GM18909 (cell line): ENCODE results near the gene UBR2.
A peak's percentile ranks its signal among the peaks of the same experiment; 100 is the strongest.

Experiments used
- ATAC-seq: cut with Tn5 transposase; IDR thresholded peaks from one replicate; pipeline ENCODE4 v1.9.1; 2021; ENCODE audit warnings: mild to moderate bottlenecking; ENCODE audit not compliant: unreplicated experiment, poor library complexity

Gene UBR2

GRCh38 chr6:42563697-42564505 lies at the start of gene UBR2:
Gene UBR2 (plus strand): TSS chr6:42564029. CDS start chr6:42564320, 291 bp downstream.
- ATAC-seq, result peak; percentile 95

GRCh38 chr6:42514745-42515144 lies 49.1 kb upstream of the UBR2 start:
- no peak for ATAC-seq

- ATAC-seq, result no peak
Measured at GRCh38 chr6:42519779-42520178, 44.0 kb upstream of the UBR2 start.

- ATAC-seq, result peak; percentile 71
Measured at GRCh38 chr6:42520786-42521607, 42.8 kb upstream of the UBR2 start.

GRCh38 chr6:42522036-42522435 lies 41.8 kb upstream of the UBR2 start:
- no peak for ATAC-seq

GRCh38 chr6:42522942-42523814 lies 40.7 kb upstream of the UBR2 start:
- ATAC-seq, result no peak

GRCh38 chr6:42525206-42525605 lies 38.6 kb upstream of the UBR2 start:
- ATAC-seq, result no peak

- no peak for ATAC-seq
Measured at GRCh38 chr6:42526616-42527015, 37.2 kb upstream of the UBR2 start.

GRCh38 chr6:42527204-42527603 lies 36.6 kb upstream of the UBR2 start:
- ATAC-seq, result no peak

- no peak for ATAC-seq
Measured at GRCh38 chr6:42530296-42530695, 33.5 kb upstream of the UBR2 start.

- no peak for ATAC-seq
Measured at GRCh38 chr6:42530751-42531150, 33.1 kb upstream of the UBR2 start.

- no peak for ATAC-seq
Measured at GRCh38 chr6:42532038-42532669, 31.7 kb upstream of the UBR2 start.

GRCh38 chr6:42533794-42534193 lies 30.0 kb upstream of the UBR2 start:
- no peak for ATAC-seq

GRCh38 chr6:42537536-42537935 lies 26.3 kb upstream of the UBR2 start:
- ATAC-seq, result no peak

- no peak for ATAC-seq
Measured at GRCh38 chr6:42539135-42539534, 24.7 kb upstream of the UBR2 start.

- no peak for ATAC-seq
Measured at GRCh38 chr6:42545226-42545773, 18.5 kb upstream of the UBR2 start.

GRCh38 chr6:42547407-42548329 lies 16.2 kb upstream of the UBR2 start:
- peak; percentile 84 for ATAC-seq

- no peak for ATAC-seq
Measured at GRCh38 chr6:42550277-42550676, 13.6 kb upstream of the UBR2 start.

- no peak for ATAC-seq
Measured at GRCh38 chr6:42551217-42551616, 12.6 kb upstream of the UBR2 start.
